ENCODE measurements around the gene SPATA20.

The SPATA20 gene

DNA sequence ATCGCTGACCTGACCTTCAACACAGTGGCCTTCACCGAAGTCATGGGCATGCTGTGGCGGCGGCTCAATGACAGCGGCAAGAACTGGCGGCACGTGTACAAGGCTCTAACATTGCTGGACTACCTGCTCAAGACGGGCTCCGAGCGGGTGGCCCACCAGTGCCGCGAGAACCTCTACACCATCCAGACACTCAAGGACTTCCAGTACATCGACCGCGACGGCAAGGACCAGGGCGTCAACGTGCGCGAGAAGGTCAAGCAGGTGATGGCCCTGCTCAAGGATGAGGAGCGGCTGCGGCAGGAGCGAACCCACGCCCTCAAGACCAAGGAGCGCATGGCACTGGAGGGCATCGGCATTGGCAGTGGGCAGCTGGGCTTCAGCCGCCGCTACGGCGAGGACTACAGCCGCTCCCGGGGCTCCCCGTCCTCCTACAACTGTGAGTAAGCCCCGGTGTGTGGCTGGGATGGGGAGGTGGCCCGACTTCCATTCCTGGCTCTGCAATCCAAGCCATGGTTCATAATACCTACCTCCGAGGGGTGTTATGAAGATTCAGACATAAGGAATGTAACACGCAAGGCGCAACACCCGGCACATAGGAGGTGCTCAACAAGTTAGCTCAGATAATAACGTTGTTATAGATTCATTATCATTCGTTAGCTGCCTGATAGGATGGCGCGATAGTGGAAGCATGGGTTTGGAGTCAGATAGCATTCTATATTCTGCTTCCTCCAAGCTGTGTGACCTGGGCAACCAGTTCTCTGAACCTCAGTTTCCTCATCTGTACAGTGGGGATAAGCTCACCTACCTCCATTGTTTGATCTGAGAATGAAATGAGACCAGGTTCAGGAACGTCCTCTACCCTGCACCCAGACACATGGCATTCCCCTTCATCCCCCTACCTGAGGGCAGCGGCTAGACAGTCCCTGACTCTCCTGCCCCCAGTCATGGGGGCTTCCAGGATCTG is 10.0 kb upstream of the SPATA20 start:
- TF ChIP-seq, protein P1, sequence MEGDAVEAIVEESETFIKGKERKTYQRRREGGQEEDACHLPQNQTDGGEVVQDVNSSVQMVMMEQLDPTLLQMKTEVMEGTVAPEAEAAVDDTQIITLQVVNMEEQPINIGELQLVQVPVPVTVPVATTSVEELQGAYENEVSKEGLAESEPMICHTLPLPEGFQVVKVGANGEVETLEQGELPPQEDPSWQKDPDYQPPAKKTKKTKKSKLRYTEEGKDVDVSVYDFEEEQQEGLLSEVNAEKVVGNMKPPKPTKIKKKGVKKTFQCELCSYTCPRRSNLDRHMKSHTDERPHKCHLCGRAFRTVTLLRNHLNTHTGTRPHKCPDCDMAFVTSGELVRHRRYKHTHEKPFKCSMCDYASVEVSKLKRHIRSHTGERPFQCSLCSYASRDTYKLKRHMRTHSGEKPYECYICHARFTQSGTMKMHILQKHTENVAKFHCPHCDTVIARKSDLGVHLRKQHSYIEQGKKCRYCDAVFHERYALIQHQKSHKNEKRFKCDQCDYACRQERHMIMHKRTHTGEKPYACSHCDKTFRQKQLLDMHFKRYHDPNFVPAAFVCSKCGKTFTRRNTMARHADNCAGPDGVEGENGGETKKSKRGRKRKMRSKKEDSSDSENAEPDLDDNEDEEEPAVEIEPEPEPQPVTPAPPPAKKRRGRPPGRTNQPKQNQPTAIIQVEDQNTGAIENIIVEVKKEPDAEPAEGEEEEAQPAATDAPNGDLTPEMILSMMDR (IDR thresholded peaks at IDR 0.05; ENCODE audit: extremely low read depth, missing control alignments) = no peak
- no peak for DNase-seq (ENCODE audit: low spot score)

GRCh38 chr17:50537721-50538548 is 9.0 kb upstream of the SPATA20 start:
- TF ChIP-seq, protein P1 (IDR thresholded peaks at IDR 0.05; ENCODE audit: extremely low read depth, missing control alignments) = no peak
- DNase-seq (ENCODE audit: low spot score) = no peak

- DNase-seq (ENCODE audit: low spot score) = no peak
Observed at GRCh38 chr17:50538549-50539410, 8.2 kb upstream of the SPATA20 start.

DNA sequence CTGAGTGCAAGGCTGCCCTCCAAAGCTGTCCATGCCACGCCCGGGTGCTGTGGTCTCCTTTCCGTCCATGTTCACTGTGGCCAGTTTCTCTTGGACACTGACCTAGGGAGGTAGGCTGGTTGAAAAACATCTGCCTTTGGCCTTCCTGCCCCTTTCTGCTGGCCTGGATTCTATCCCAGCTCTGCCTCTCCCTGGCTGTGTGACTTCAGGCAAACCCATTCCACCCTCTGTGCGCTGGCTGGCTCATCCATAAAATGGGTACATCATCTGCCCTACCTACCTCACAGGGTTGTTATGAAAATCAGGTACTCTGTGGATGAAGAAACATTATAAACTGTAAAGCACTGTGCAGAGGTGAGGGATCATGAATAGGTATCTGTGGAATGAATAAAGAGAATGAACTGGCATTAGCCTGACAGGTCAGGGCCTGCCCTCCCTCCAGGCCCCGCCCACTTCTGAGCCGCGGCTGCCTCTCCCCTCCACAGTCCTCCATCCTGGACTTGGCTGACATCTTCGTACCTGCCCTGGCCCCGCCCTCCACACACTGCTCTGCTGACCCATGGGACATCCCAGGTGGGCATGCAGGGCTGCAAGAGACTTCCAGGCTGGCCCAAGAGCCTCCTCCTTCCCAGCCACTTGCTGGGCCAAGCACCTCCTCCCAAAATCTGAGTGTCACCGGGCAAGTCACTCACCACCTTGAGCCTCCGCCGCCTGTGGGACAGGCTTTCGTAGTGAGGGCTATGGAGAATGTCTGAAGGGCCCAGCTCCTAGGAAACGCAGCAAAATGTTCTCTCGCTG is 7.0 kb upstream of the SPATA20 start:
- TF ChIP-seq, protein P1 (IDR thresholded peaks at IDR 0.05; ENCODE audit: extremely low read depth, missing control alignments) = no peak
- DNase-seq (ENCODE audit: low spot score) = no peak

More at GRCh38 chr17:50538549-50539410, 8.2 kb upstream of the SPATA20 start:
- TF ChIP-seq, protein P1 (IDR thresholded peaks at IDR 0.05; ENCODE audit: extremely low read depth, missing control alignments) = no peak

GRCh38 chr17:50540560-50541401 is 6.2 kb upstream of the SPATA20 start:
- TF ChIP-seq, protein P1 (IDR thresholded peaks at IDR 0.05; ENCODE audit: extremely low read depth, missing control alignments) = no peak
- DNase-seq (ENCODE audit: low spot score) = no peak

- no peak for DNase-seq (ENCODE audit: low spot score)
- TF ChIP-seq, protein P1 (IDR thresholded peaks at IDR 0.05; ENCODE audit: extremely low read depth, missing control alignments) = no peak
Observed at GRCh38 chr17:50541402-50541715, 5.6 kb upstream of the SPATA20 start.

Data from GM20000 (cell line).